Inferior parietal cortex (tissue), 1 donor: ENCODE measurements around the gene TAF15.
A peak's percentile ranks its signal among the peaks of the same experiment; 100 is the strongest.

ENCODE experiments used
- DNase-seq: peaks from one replicate; pipeline ENCODE4 v3.0.0-alpha.2; 2016; ENCODE audit errors: extremely low spot score

Gene TAF15

GRCh38 chr17:35870906-35871819, 61.9 kb downstream of the TAF15 start:
- DNase-seq = no peak

GRCh38 chr17:35872196-35872980, 63.1 kb downstream of the TAF15 start:
- DNase-seq = no peak

GRCh38 chr17:35875072-35875799, 66.0 kb downstream of the TAF15 start:
- DNase-seq = no peak

- no peak for DNase-seq
Measured at GRCh38 chr17:35875800-35876139, 66.5 kb downstream of the TAF15 start.

- no peak for DNase-seq
Measured at GRCh38 chr17:35876534-35876933, 67.2 kb downstream of the TAF15 start.

- DNase-seq = no peak
Measured at GRCh38 chr17:35877345-35878029, 68.2 kb downstream of the TAF15 start.

GRCh38 chr17:35878361-35878760, 69.1 kb downstream of the TAF15 start:
- DNase-seq = no peak

- DNase-seq = no peak
Measured at GRCh38 chr17:35879773-35880654, 70.7 kb downstream of the TAF15 start, which contains the start of gene CCL5. Gene CCL5, minus strand, starts transcription at chr17:35880360.

- no peak for DNase-seq
Measured at GRCh38 chr17:35889241-35889640, 80.0 kb downstream of the TAF15 start.

- DNase-seq = peak; percentile 20
Measured at GRCh38 chr17:35889818-35890773, 80.8 kb downstream of the TAF15 start.

- DNase-seq = no peak
Measured at GRCh38 chr17:35890774-35891155, 81.5 kb downstream of the TAF15 start.

GRCh38 chr17:35891269-35891668, 82.0 kb downstream of the TAF15 start:
- DNase-seq = no peak

GRCh38 chr17:35892091-35893035, 83.1 kb downstream of the TAF15 start:
- DNase-seq = no peak

GRCh38 chr17:35893751-35894150, 84.5 kb downstream of the TAF15 start:
- no peak for DNase-seq

- no peak for DNase-seq
Measured at GRCh38 chr17:35894206-35894605, 84.9 kb downstream of the TAF15 start.

- DNase-seq = no peak
Measured at GRCh38 chr17:35895636-35896587, 86.6 kb downstream of the TAF15 start.
